Measurements from ENCODE around the gene FBXW5.

Gene FBXW5

GRCh38 chr9:136913701-136914438 is 30.7 kb downstream of the FBXW5 start:
- Mint-ChIP-seq H3K27ac (no peak overlapping the region), H3K9me3 (no peaks in the 10 kb centered on the region), H3K36me3 (ENCODE audit: low read depth) (peaks cover 43% of the 10 kb centered on the region), H3K4me3 (no peak overlapping the region), H3K27me3 (ENCODE audit: low read depth) (no peaks in the 10 kb centered on the region), H3K4me1 (ENCODE audit: low read depth) (no peaks in the 10 kb centered on the region)
- DNase-seq (ENCODE audit: low spot score) = no peak

- peaks cover 1% of the 10 kb centered on the region for H3K4me1 Mint-ChIP-seq (ENCODE audit: low read depth)
- H3K27me3 Mint-ChIP-seq (ENCODE audit: low read depth) = no peaks in the 10 kb centered on the region
- peaks cover 40% of the 10 kb centered on the region for H3K36me3 Mint-ChIP-seq (ENCODE audit: low read depth)
- DNase-seq (ENCODE audit: low spot score) = no peak
- no peak overlapping the region for H3K27ac Mint-ChIP-seq
- H3K9me3 Mint-ChIP-seq = no peaks in the 10 kb centered on the region
- no peak overlapping the region for H3K4me3 Mint-ChIP-seq
Observed at GRCh38 chr9:136910901-136911245, 33.7 kb downstream of the FBXW5 start.

- H3K27me3 Mint-ChIP-seq (ENCODE audit: low read depth) = no peaks in the 10 kb centered on the region
- no peak for DNase-seq (ENCODE audit: low spot score)
- no peaks in the 10 kb centered on the region for H3K9me3 Mint-ChIP-seq
- peaks cover 2% of the 10 kb centered on the region for H3K4me1 Mint-ChIP-seq (ENCODE audit: low read depth)
- peaks cover 42% of the 10 kb centered on the region for H3K36me3 Mint-ChIP-seq (ENCODE audit: low read depth)
- no peak overlapping the region for H3K4me3 Mint-ChIP-seq
- H3K27ac Mint-ChIP-seq = no peak overlapping the region
Observed at GRCh38 chr9:136910197-136910900, 34.2 kb downstream of the FBXW5 start.

- Mint-ChIP-seq H3K9me3 (no peaks in the 10 kb centered on the region), H3K36me3 (ENCODE audit: low read depth) (peaks cover 51% of the 10 kb centered on the region), H3K4me3 (no peak overlapping the region), H3K4me1 (ENCODE audit: low read depth) (peaks cover 14% of the 10 kb centered on the region), H3K27ac (no peak overlapping the region), H3K27me3 (ENCODE audit: low read depth) (no peaks in the 10 kb centered on the region)
- no peak for DNase-seq (ENCODE audit: low spot score)
Observed at GRCh38 chr9:136907011-136907914, 37.3 kb downstream of the FBXW5 start.

- no peak overlapping the region for H3K27ac Mint-ChIP-seq
- peaks cover 24% of the 10 kb centered on the region for H3K4me1 Mint-ChIP-seq (ENCODE audit: low read depth)
- H3K9me3 Mint-ChIP-seq = no peaks in the 10 kb centered on the region
- H3K36me3 Mint-ChIP-seq (ENCODE audit: low read depth) = peaks cover 58% of the 10 kb centered on the region
- H3K27me3 Mint-ChIP-seq (ENCODE audit: low read depth) = no peaks in the 10 kb centered on the region
- DNase-seq (ENCODE audit: low spot score) = no peak
- no peak overlapping the region for H3K4me3 Mint-ChIP-seq
Observed at GRCh38 chr9:136906266-136906665, 38.3 kb downstream of the FBXW5 start.

GRCh38 chr9:136903041-136903554 is 41.4 kb downstream of the FBXW5 start:
- no peak for DNase-seq (ENCODE audit: low spot score)
- Mint-ChIP-seq H3K4me3 (peak overlapping the region; percentile 68), H3K27me3 (ENCODE audit: low read depth) (no peaks in the 10 kb centered on the region), H3K36me3 (ENCODE audit: low read depth) (peaks cover 60% of the 10 kb centered on the region), H3K27ac (peak overlapping the region; percentile 94), H3K9me3 (no peaks in the 10 kb centered on the region), H3K4me1 (ENCODE audit: low read depth) (peaks cover 33% of the 10 kb centered on the region)

GRCh38 chr9:136902259-136902821 is 42.2 kb downstream of the FBXW5 start:
- Mint-ChIP-seq H3K27me3 (ENCODE audit: low read depth) (no peaks in the 10 kb centered on the region), H3K36me3 (ENCODE audit: low read depth) (peaks cover 55% of the 10 kb centered on the region)

GRCh38 chr9:136901516-136902258 is 42.9 kb downstream of the FBXW5 start:
- H3K27me3 Mint-ChIP-seq (ENCODE audit: low read depth) = no peaks in the 10 kb centered on the region
- no peaks in the 10 kb centered on the region for H3K9me3 Mint-ChIP-seq
- H3K4me1 Mint-ChIP-seq (ENCODE audit: low read depth) = peaks cover 37% of the 10 kb centered on the region
- H3K36me3 Mint-ChIP-seq (ENCODE audit: low read depth) = peaks cover 50% of the 10 kb centered on the region
- DNase-seq (ENCODE audit: low spot score) = peak; percentile 85
- peak overlapping the region; percentile 94 for H3K27ac Mint-ChIP-seq
- peak overlapping the region; percentile 68 for H3K4me3 Mint-ChIP-seq

More at GRCh38 chr9:136902259-136902821, 42.2 kb downstream of the FBXW5 start:
- DNase-seq (ENCODE audit: low spot score) = peak; percentile 92
- Mint-ChIP-seq H3K4me3 (peak overlapping the region; percentile 68), H3K27ac (peak overlapping the region; percentile 94), H3K9me3 (no peaks in the 10 kb centered on the region), H3K4me1 (ENCODE audit: low read depth) (peaks cover 33% of the 10 kb centered on the region)

- no peak for DNase-seq (ENCODE audit: low spot score)
- Mint-ChIP-seq H3K4me3 (peak overlapping the region; percentile 68), H3K27ac (peak overlapping the region; percentile 94), H3K4me1 (ENCODE audit: low read depth) (peaks cover 36% of the 10 kb centered on the region), H3K27me3 (ENCODE audit: low read depth) (no peaks in the 10 kb centered on the region), H3K36me3 (ENCODE audit: low read depth) (peaks cover 45% of the 10 kb centered on the region), H3K9me3 (no peaks in the 10 kb centered on the region)
Observed at GRCh38 chr9:136900988-136901515, 43.5 kb downstream of the FBXW5 start.

- peaks cover 42% of the 10 kb centered on the region for H3K36me3 Mint-ChIP-seq (ENCODE audit: low read depth)
- no peaks in the 10 kb centered on the region for H3K9me3 Mint-ChIP-seq
- H3K27ac Mint-ChIP-seq = peak overlapping the region; percentile 94
- no peaks in the 10 kb centered on the region for H3K27me3 Mint-ChIP-seq (ENCODE audit: low read depth)
- DNase-seq (ENCODE audit: low spot score) = no peak
- peaks cover 36% of the 10 kb centered on the region for H3K4me1 Mint-ChIP-seq (ENCODE audit: low read depth)
- H3K4me3 Mint-ChIP-seq = no peak overlapping the region
Observed at GRCh38 chr9:136900556-136900955, 44.0 kb downstream of the FBXW5 start.

- Mint-ChIP-seq H3K27me3 (ENCODE audit: low read depth) (no peaks in the 10 kb centered on the region), H3K27ac (peak overlapping the region; percentile 63)
Observed at GRCh38 chr9:136899196-136899595, 45.3 kb downstream of the FBXW5 start.

GRCh38 chr9:136898483-136899100 is 45.9 kb downstream of the FBXW5 start:
- DNase-seq (ENCODE audit: low spot score) = no peak
- Mint-ChIP-seq H3K27ac (no peak overlapping the region), H3K4me1 (ENCODE audit: low read depth) (peaks cover 35% of the 10 kb centered on the region), H3K36me3 (ENCODE audit: low read depth) (peaks cover 46% of the 10 kb centered on the region), H3K9me3 (no peaks in the 10 kb centered on the region), H3K27me3 (ENCODE audit: low read depth) (no peaks in the 10 kb centered on the region), H3K4me3 (no peak overlapping the region)

More at GRCh38 chr9:136899196-136899595, 45.3 kb downstream of the FBXW5 start:
- Mint-ChIP-seq H3K4me1 (ENCODE audit: low read depth) (peaks cover 34% of the 10 kb centered on the region), H3K36me3 (ENCODE audit: low read depth) (peaks cover 45% of the 10 kb centered on the region), H3K9me3 (no peaks in the 10 kb centered on the region), H3K4me3 (no peak overlapping the region)
- DNase-seq (ENCODE audit: low spot score) = no peak

All from T-helper 2 cell treated with Interferon-gamma antibody and Interleukin-4, amounts not matched to agents 5 μg/mL and 100 μg/mL, for 36 hours (primary cell).